Measurements from ENCODE around the gene JARID2.

- TF ChIP-seq CTCF (IDR thresholded peaks at IDR 0.05 in 4 of 5, conservative IDR thresholded peaks at IDR 0.05 in 1 of 5) = no peak
- no peak for TF ChIP-seq POLR2A (IDR thresholded peaks at IDR 0.05)
These were observed 124.0 kb downstream of the JARID2 start for GRCh38 chr6:15369838-15370237.

All from gastrocnemius medialis (tissue), 4 donors.